Brain microvascular endothelial cell (primary cell): ENCODE results near the gene RPSA.

Source experiments
- DNase-seq: peaks from one replicate; pipeline ENCODE4 v3.0.0-alpha.2; 2020
- H3K27ac ChIP-seq: fragments of 250-450 bp; sonication (Bioruptor Pico); 2 replicates; pipeline ENCODE4 v1.5.1; 2020; ENCODE audit warnings: mild to moderate bottlenecking, moderate library complexity
- H3K27me3 ChIP-seq: fragments of 250-450 bp; sonication (Bioruptor Pico); replicated peaks from 2 replicates; pipeline ENCODE4 v1.5.1; 2020; ENCODE audit warnings: mild to moderate bottlenecking
- H3K36me3 ChIP-seq: fragments of 250-450 bp; sonication (Bioruptor Pico); replicated peaks from 2 replicates; pipeline ENCODE4 v1.5.1; 2020; ENCODE audit warnings: mild to moderate bottlenecking
- H3K4me3 ChIP-seq: 2 replicates; pipeline ENCODE4 v1.5.1; 2011; ENCODE audit warnings: low read depth, mild to moderate bottlenecking, control low read depth, low read length, moderate library complexity
- in situ Hi-C: cut with HindIII; loops from 2 replicates; pipeline ENCODE4 v1.10.0; 2017; ENCODE audit warnings: low sequenced_read_pairs, low pct_ligation_motif_present
- TF ChIP-seq, protein P1 (sequence below): IDR thresholded peaks from 2 replicates; pipeline ENCODE4 v1.5.1; 2011; ENCODE audit warnings: low read depth, mild to moderate bottlenecking, moderate library complexity, low read length, control low read depth, inconsistent platforms; ENCODE audit errors: missing control alignments

RPSA gene

DNA sequence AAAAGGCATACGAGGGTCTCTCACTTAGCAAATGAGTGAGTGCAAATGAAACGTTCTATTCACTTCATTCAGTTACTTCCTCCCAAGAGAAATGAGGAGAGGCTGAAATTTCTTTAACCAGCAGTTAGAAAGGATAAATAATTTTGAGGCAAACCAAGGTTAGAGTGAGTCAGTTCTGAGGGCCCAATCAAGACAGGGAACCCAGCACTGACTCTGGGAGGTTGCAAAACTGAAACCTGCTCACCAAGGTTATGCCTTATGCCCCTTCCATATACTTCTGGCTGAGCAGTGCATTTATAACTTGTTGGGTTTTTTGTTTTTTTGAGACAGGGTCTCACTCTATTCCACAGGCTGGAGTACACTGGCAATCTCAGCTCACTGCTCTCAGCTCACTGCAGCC is 4.5 kb upstream of the RPSA start:
- Histone ChIP-seq H3K36me3 (peaks cover 8% of the 10 kb centered on the region), H3K27ac (no peak overlapping the region), H3K4me3 (no peak overlapping the region), H3K27me3 (no peaks in the 10 kb centered on the region)
- in situ Hi-C loops = no loop called here
- TF ChIP-seq, protein P1, sequence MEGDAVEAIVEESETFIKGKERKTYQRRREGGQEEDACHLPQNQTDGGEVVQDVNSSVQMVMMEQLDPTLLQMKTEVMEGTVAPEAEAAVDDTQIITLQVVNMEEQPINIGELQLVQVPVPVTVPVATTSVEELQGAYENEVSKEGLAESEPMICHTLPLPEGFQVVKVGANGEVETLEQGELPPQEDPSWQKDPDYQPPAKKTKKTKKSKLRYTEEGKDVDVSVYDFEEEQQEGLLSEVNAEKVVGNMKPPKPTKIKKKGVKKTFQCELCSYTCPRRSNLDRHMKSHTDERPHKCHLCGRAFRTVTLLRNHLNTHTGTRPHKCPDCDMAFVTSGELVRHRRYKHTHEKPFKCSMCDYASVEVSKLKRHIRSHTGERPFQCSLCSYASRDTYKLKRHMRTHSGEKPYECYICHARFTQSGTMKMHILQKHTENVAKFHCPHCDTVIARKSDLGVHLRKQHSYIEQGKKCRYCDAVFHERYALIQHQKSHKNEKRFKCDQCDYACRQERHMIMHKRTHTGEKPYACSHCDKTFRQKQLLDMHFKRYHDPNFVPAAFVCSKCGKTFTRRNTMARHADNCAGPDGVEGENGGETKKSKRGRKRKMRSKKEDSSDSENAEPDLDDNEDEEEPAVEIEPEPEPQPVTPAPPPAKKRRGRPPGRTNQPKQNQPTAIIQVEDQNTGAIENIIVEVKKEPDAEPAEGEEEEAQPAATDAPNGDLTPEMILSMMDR = no peak
- DNase-seq = no peak

DNA sequence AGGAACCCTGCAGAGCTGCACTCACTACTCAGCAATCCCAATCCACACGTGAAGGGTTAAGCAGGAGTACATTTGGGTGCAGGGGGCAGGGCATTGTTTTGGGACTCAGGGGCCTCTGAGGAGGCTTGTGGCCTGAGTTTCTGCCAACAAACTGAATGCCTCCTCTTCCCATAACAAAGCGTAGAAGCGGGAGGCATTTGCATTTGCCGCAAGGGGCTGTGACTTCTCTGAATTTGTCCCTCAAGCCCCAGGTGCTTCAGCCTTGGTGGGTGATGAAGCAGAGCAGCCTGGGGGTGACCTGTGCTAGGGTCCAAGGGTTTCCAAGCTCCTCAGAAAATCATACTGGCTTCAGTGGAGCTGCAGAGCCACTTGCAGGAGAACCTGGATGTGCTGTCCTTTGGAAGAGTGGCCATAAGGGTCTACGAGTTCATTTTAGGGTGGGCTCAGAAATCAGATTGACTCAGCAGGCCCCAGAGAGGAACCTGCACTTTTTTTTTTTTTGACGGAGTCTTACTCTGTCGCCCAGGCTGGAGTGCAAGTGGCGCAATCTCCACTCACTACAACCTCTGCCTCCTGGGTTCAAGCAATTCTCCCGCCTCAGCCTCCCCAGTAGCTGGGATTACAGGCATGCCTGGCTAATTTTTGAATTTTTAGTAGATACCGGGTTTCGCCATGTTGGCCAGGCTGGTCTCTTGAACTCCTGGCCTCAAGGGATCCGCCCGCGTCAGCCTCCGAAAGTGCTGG is 1.4 kb upstream of the RPSA start:
- Histone ChIP-seq H3K27me3 (no peaks in the 10 kb centered on the region), H3K27ac (no peak overlapping the region), H3K4me3 (no peak overlapping the region), H3K36me3 (peaks cover 27% of the 10 kb centered on the region)
- TF ChIP-seq, protein P1 = no peak
- DNase-seq = no peak
- in situ Hi-C loops = no loop called here

DNA sequence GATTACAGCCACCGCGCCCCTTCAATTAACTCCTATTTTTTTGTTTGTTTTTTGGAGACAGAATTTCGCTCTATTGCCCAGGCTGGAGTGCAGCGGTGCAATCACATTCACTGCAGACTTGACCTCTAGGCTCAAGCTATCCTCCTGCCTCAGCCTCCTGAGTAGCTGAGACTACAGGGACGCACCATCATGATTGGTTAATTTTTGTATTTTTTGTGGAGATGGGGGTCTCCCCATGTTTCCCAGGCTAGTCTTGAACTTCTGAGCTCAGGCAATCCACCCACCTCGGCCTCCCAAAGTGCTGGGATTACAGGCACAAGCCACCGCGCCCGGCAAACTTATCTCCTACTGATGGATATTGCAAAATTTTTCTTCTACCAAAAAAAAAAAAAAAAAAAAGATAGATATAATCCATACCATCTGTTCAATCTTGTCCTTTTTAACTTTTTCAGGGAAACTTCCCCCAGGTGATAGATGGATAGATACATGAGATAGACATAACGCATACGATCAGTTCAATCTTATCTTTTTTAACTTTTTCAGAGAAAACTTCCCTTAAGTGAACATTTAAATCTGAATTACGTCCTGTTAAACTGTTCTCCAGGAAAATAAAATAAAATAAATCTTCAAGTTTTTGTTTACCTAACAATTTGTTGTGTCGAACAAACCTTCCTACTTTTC is 693 bp upstream of the RPSA start:
- Histone ChIP-seq H3K4me3 (peak overlapping the region; percentile 90), H3K27me3 (no peaks in the 10 kb centered on the region), H3K27ac (peak overlapping the region; percentile 72), H3K36me3 (peaks cover 34% of the 10 kb centered on the region)
- in situ Hi-C loops = no loop called here
- TF ChIP-seq, protein P1 = no peak
- no peak for DNase-seq

DNA sequence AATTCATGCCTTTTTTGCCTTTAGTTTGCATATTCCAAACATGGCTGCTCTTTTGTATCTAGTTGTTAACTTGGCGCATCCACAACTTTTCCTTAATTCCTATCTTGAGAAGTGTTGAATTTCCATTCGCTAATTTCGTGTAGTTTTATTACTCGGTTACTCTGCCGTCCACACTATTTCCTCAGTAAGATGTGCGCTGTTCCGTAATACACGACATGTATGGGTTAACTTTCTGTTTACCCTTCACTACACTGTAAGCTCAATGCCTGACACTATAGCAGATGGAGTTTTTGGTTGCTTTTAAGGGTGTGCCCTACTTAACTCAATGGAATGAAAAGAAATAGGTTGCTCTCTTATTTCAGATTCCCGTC is 724 bp downstream of the RPSA start:
- peaks cover 48% of the 10 kb centered on the region for H3K36me3 ChIP-seq
- H3K4me3 ChIP-seq = peak overlapping the region; percentile 90
- no peak for DNase-seq
- TF ChIP-seq, protein P1 = no peak
- H3K27ac ChIP-seq = peak overlapping the region; percentile 72
- no peaks in the 10 kb centered on the region for H3K27me3 ChIP-seq
- in situ Hi-C loops = no loop called here

DNA sequence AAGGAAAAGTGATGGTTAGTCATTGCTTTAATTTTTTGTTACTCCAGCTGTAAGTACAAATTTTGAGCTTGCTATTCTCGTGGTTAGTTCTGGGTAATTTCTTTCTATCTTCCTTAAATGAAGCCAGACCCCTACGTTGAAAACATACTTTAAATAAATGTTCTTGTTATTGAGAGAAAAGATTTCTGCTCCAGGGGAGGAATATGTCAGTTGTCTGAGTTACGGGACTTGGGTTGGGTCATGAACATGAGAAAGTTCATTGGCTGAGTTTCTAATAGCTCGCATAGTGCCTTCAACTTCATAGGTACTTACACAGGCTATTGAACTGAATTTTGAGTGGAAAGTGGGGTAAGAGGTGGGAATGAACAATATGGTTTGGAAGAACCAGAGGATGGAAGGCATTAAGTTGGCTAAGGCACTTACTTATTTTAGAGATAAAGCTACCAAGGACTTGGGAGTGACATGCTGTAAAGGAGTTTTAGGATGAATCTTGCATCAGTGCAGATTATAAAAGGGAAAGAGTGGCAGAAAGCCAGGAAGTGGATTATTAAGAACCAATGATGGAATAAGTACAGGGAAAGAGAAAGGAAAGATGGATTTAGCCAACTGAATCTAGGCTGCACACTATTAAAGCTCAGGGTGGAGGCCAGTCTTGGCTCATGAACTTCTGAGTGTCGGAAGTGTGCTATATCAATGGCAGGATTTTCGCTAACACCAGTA is 1.4 kb downstream of the RPSA start:
- peak overlapping the region; percentile 72 for H3K27ac ChIP-seq
- TF ChIP-seq, protein P1 = no peak
- no peak for DNase-seq
- in situ Hi-C loops = no loop called here
- peaks cover 55% of the 10 kb centered on the region for H3K36me3 ChIP-seq
- no peaks in the 10 kb centered on the region for H3K27me3 ChIP-seq
- peak overlapping the region; percentile 90 for H3K4me3 ChIP-seq
